GM23338 (cell line): ENCODE results near the gene ERC2. TPM values are rescaled to one million over a fixed set of nuclear protein-coding genes. Genes with fewer than 3 reads are reported as not detected.
A peak's percentile ranks its signal among the peaks of the same experiment; 100 is the strongest.

ENCODE experiments used
- ATAC-seq: fragments of 200-7000 bp; cut with Tn5 transposase; 3 replicates; pipeline ENCODE4 v1.9.1; 2020
- DNase-seq: peaks from one replicate; pipeline ENCODE4 v3.0.0-alpha.2; 2015; ENCODE audit warnings: low spot score
- H2AFZ ChIP-seq: fragments of 200-600 bp; sonication (generic); 2 replicates; pipeline ENCODE4 v1.8.0; 2016; ENCODE audit warnings: antibody characterized with exemption, mild to moderate bottlenecking, moderate library complexity
- H3F3A ChIP-seq: fragments of 200-600 bp; sonication (generic); replicated peaks from 2 replicates; pipeline ENCODE4 v1.8.0; 2017; ENCODE audit warnings: antibody characterized with exemption, mixed run types, low read depth
- H3K27ac ChIP-seq: fragments of 200-600 bp; sonication (generic); 2 replicates; pipeline ENCODE4 v1.6.1; 2016; ENCODE audit warnings: low read depth
- H3K27me3 ChIP-seq: fragments of 200-600 bp; sonication (generic); 2 replicates; pipeline ENCODE4 v1.8.0; 2016; ENCODE audit warnings: mild to moderate bottlenecking, mixed run types, moderate library complexity; ENCODE audit not compliant: insufficient read depth
- H3K36me3 ChIP-seq: fragments of 200-600 bp; sonication (generic); 2 replicates; pipeline ENCODE4 v1.8.0; 2016; ENCODE audit warnings: mild to moderate bottlenecking; ENCODE audit not compliant: insufficient read depth
- H3K4me1 ChIP-seq: fragments of 200-600 bp; sonication (generic); 2 replicates; pipeline ENCODE4 v1.8.0; 2016; ENCODE audit warnings: mild to moderate bottlenecking, moderate library complexity; ENCODE audit not compliant: insufficient read depth
- H3K4me2 ChIP-seq: fragments of 200-600 bp; sonication (generic); 2 replicates; pipeline ENCODE4 v1.7.1; 2017; ENCODE audit warnings: mixed run types
- H3K4me3 ChIP-seq: fragments of 200-600 bp; sonication (generic); 2 replicates; pipeline ENCODE4 v1.6.1; 2016; ENCODE audit warnings: mixed run types
- H3K79me2 ChIP-seq: fragments of 200-600 bp; sonication (generic); replicated peaks from 2 replicates; pipeline ENCODE4 v1.8.0; 2017; ENCODE audit warnings: mild to moderate bottlenecking; ENCODE audit not compliant: insufficient read depth
- H3K9me2 ChIP-seq: fragments of 200-600 bp; sonication (generic); 2 replicates; pipeline ENCODE4 v1.8.0; 2017; ENCODE audit not compliant: insufficient read depth
- H4K20me1 ChIP-seq: fragments of 200-600 bp; sonication (generic); replicated peaks from 2 replicates; pipeline ENCODE4 v1.8.0; 2017; ENCODE audit warnings: mild to moderate bottlenecking; ENCODE audit not compliant: insufficient read depth
- H3K27ac Mint-ChIP-seq: 2 replicates; pipeline ENCODE4 v1.8.0; 2020; ENCODE audit warnings: inconsistent platforms, mild to moderate bottlenecking, moderate library complexity, mixed read lengths
- H3K27me3 Mint-ChIP-seq: 3 replicates; pipeline ENCODE4 v1.8.0; 2022; ENCODE audit warnings: low read depth, mild to moderate bottlenecking, moderate library complexity, mixed read lengths, inconsistent platforms; ENCODE audit not compliant: insufficient read depth, poor library complexity
- H3K36me3 Mint-ChIP-seq: 3 replicates; pipeline ENCODE4 v1.8.0; 2021; ENCODE audit warnings: low read depth, mild to moderate bottlenecking, inconsistent platforms, moderate library complexity, mixed read lengths
- H3K4me1 Mint-ChIP-seq: 3 replicates; pipeline ENCODE4 v1.8.0; 2020; ENCODE audit warnings: mild to moderate bottlenecking, inconsistent platforms, mixed read lengths
- H3K4me3 Mint-ChIP-seq: 3 replicates; pipeline ENCODE4 v1.8.0; 2021; ENCODE audit warnings: moderate library complexity, mild to moderate bottlenecking, inconsistent platforms, mixed read lengths
- H3K9me3 Mint-ChIP-seq: 3 replicates; pipeline ENCODE4 v1.8.0; 2020; ENCODE audit warnings: moderate library complexity, mild to moderate bottlenecking, inconsistent platforms, mixed read lengths
- EZH2 ChIP-seq: fragments of 200-600 bp; sonication (generic); IDR thresholded peaks from one replicate; pipeline ENCODE4 v1.8.0; 2017; ENCODE audit warnings: antibody characterized with exemption, mild to moderate bottlenecking, low read depth; ENCODE audit not compliant: unreplicated experiment
- EZH2phosphoT487 ChIP-seq: fragments of 200-600 bp; sonication (generic); IDR thresholded peaks from one replicate; pipeline ENCODE4 v1.8.1; 2018; ENCODE audit warnings: antibody characterized with exemption; ENCODE audit not compliant: unreplicated experiment
- JUNB ChIP-seq: IDR thresholded peaks from one replicate; pipeline ENCODE4 v1.6.1; 2016; ENCODE audit warnings: antibody characterized with exemption; ENCODE audit not compliant: unreplicated experiment
- NANOG ChIP-seq: IDR thresholded peaks from 2 replicates; pipeline ENCODE4 v1.6.1; 2016; ENCODE audit warnings: antibody characterized with exemption, borderline replicate concordance
- POLR2AphosphoS5 ChIP-seq: IDR thresholded peaks from 2 replicates; pipeline ENCODE4 v1.6.1; 2016; ENCODE audit warnings: antibody characterized with exemption, low read depth
- STAT1 ChIP-seq: IDR thresholded peaks from one replicate; pipeline ENCODE4 v1.6.1; 2016; ENCODE audit warnings: antibody characterized with exemption; ENCODE audit not compliant: unreplicated experiment
- ZNF114 ChIP-seq: fragments of 250-450 bp; sonication (Bioruptor Pico); IDR thresholded peaks from 2 replicates; pipeline ENCODE4 v1.5.0; 2020; ENCODE audit warnings: mild to moderate bottlenecking, moderate library complexity
- ZNF331 ChIP-seq: fragments of 250-450 bp; sonication (Bioruptor Pico); IDR thresholded peaks from 2 replicates; pipeline ENCODE4 v1.5.0; 2020; ENCODE audit warnings: low read depth, mild to moderate bottlenecking, moderate library complexity
- polyA plus RNA-seq: library from polyadenylated mRNA; unstranded; fragments of >200 nt; fragmentation: Nextera tagmentation; extraction: Ambion mirVana; gene quantifications from 2 replicates; pipeline ENCODE4 v1.2.1, GENCODE V29; 2016
- total RNA-seq: library from RNA; depleted of rRNA; stranded (reverse); fragments of >200 nt; shearing (Covaris generic); gene quantifications from 2 replicates; pipeline ENCODE4 v1.2.3, GENCODE V29; 2014
- TF ChIP-seq, protein P1 (sequence below): fragments of 250-450 bp; sonication (Bioruptor Pico); IDR thresholded peaks from 2 replicates; pipeline ENCODE4 v1.5.0; 2020; ENCODE audit warnings: mild to moderate bottlenecking, moderate library complexity
- TF ChIP-seq, protein P2 (sequence below): IDR thresholded peaks from one replicate; pipeline ENCODE4 v1.6.1; 2018; ENCODE audit warnings: antibody characterized with exemption; ENCODE audit not compliant: unreplicated experiment
- TF ChIP-seq, protein P3 (sequence below): IDR thresholded peaks from 2 replicates; pipeline ENCODE4 v1.6.1; 2016; ENCODE audit warnings: antibody characterized with exemption
- TF ChIP-seq, protein P4 (sequence below), 2 experiments: fragments of 200-600 bp in 1 of 2; sonication (generic) in 1 of 2; conservative IDR thresholded peaks; 2 replicates each; pipeline versions ENCODE4 v1.5.1 to v1.6.1; 2016 to 2017; ENCODE audit warnings: antibody characterized with exemption in 2 of 2, low read depth in 2 of 2, mild to moderate bottlenecking in 2 of 2, moderate library complexity in 1 of 2

The ERC2 gene
- total and polyA plus RNA-seq, 2 experiments from 2014 or later = 11.8 to 13.7 TPM

DNA sequence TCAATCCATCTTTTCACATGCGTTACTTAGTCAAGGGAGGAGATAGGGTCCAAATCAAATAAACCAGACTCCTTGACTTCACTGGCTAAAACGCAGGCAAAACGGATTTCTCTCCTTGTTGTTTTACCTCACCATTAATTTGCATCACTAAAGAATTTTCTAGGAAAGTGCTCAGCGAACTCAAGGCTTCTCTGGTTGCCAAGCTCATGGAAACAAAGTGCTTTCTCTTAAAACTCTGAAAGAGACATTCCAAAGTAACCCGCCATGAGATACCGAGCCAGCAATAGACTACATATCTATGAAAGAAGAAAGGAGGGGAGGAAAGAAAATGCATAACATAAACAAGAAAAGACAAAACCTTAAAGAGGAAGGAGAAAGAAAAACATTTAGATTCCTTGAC lies 769.4 kb downstream of the ERC2 start:
- TF ChIP-seq EZH2 (no peak), ZNF331 (CRISPR knock-in tag) (peak; percentile 66), EZH2phosphoT487 (no peak), NANOG (0 out of 2 replicates have a peak, but pooled peaks have one; percentile 13), STAT1 (no peak), ZNF114 (CRISPR knock-in tag) (no peak), POLR2AphosphoS5 (no peak), JUNB (no peak)
- TF ChIP-seq, protein P1, sequence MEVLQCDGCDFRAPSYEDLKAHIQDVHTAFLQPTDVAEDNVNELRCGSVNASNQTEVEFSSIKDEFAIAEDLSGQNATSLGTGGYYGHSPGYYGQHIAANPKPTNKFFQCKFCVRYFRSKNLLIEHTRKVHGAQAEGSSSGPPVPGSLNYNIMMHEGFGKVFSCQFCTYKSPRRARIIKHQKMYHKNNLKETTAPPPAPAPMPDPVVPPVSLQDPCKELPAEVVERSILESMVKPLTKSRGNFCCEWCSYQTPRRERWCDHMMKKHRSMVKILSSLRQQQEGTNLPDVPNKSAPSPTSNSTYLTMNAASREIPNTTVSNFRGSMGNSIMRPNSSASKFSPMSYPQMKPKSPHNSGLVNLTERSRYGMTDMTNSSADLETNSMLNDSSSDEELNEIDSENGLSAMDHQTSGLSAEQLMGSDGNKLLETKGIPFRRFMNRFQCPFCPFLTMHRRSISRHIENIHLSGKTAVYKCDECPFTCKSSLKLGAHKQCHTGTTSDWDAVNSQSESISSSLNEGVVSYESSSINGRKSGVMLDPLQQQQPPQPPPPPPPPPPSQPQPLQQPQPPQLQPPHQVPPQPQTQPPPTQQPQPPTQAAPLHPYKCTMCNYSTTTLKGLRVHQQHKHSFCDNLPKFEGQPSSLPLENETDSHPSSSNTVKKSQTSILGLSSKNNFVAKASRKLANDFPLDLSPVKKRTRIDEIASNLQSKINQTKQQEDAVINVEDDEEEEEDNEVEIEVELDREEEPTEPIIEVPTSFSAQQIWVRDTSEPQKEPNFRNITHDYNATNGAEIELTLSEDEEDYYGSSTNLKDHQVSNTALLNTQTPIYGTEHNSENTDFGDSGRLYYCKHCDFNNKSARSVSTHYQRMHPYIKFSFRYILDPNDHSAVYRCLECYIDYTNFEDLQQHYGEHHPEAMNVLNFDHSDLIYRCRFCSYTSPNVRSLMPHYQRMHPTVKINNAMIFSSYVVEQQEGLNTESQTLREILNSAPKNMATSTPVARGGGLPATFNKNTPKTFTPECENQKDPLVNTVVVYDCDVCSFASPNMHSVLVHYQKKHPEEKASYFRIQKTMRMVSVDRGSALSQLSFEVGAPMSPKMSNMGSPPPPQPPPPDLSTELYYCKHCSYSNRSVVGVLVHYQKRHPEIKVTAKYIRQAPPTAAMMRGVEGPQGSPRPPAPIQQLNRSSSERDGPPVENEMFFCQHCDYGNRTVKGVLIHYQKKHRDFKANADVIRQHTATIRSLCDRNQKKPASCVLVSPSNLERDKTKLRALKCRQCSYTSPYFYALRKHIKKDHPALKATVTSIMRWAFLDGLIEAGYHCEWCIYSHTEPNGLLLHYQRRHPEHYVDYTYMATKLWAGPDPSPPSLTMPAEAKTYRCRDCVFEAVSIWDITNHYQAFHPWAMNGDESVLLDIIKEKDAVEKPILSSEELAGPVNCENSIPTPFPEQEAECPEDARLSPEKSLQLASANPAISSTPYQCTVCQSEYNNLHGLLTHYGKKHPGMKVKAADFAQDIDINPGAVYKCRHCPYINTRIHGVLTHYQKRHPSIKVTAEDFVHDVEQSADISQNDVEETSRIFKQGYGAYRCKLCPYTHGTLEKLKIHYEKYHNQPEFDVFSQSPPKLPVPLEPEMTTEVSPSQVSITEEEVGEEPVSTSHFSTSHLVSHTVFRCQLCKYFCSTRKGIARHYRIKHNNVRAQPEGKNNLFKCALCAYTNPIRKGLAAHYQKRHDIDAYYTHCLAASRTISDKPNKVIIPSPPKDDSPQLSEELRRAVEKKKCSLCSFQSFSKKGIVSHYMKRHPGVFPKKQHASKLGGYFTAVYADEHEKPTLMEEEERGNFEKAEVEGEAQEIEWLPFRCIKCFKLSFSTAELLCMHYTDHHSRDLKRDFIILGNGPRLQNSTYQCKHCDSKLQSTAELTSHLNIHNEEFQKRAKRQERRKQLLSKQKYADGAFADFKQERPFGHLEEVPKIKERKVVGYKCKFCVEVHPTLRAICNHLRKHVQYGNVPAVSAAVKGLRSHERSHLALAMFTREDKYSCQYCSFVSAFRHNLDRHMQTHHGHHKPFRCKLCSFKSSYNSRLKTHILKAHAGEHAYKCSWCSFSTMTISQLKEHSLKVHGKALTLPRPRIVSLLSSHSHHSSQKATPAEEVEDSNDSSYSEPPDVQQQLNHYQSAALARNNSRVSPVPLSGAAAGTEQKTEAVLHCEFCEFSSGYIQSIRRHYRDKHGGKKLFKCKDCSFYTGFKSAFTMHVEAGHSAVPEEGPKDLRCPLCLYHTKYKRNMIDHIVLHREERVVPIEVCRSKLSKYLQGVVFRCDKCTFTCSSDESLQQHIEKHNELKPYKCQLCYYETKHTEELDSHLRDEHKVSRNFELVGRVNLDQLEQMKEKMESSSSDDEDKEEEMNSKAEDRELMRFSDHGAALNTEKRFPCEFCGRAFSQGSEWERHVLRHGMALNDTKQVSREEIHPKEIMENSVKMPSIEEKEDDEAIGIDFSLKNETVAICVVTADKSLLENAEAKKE (CRISPR knock-in tag) = peak; percentile 88
- TF ChIP-seq, protein P2, sequence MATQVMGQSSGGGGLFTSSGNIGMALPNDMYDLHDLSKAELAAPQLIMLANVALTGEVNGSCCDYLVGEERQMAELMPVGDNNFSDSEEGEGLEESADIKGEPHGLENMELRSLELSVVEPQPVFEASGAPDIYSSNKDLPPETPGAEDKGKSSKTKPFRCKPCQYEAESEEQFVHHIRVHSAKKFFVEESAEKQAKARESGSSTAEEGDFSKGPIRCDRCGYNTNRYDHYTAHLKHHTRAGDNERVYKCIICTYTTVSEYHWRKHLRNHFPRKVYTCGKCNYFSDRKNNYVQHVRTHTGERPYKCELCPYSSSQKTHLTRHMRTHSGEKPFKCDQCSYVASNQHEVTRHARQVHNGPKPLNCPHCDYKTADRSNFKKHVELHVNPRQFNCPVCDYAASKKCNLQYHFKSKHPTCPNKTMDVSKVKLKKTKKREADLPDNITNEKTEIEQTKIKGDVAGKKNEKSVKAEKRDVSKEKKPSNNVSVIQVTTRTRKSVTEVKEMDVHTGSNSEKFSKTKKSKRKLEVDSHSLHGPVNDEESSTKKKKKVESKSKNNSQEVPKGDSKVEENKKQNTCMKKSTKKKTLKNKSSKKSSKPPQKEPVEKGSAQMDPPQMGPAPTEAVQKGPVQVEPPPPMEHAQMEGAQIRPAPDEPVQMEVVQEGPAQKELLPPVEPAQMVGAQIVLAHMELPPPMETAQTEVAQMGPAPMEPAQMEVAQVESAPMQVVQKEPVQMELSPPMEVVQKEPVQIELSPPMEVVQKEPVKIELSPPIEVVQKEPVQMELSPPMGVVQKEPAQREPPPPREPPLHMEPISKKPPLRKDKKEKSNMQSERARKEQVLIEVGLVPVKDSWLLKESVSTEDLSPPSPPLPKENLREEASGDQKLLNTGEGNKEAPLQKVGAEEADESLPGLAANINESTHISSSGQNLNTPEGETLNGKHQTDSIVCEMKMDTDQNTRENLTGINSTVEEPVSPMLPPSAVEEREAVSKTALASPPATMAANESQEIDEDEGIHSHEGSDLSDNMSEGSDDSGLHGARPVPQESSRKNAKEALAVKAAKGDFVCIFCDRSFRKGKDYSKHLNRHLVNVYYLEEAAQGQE = no peak
- TF ChIP-seq, protein P3, sequence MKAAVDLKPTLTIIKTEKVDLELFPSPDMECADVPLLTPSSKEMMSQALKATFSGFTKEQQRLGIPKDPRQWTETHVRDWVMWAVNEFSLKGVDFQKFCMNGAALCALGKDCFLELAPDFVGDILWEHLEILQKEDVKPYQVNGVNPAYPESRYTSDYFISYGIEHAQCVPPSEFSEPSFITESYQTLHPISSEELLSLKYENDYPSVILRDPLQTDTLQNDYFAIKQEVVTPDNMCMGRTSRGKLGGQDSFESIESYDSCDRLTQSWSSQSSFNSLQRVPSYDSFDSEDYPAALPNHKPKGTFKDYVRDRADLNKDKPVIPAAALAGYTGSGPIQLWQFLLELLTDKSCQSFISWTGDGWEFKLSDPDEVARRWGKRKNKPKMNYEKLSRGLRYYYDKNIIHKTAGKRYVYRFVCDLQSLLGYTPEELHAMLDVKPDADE = no peak
- TF ChIP-seq, protein P4, sequence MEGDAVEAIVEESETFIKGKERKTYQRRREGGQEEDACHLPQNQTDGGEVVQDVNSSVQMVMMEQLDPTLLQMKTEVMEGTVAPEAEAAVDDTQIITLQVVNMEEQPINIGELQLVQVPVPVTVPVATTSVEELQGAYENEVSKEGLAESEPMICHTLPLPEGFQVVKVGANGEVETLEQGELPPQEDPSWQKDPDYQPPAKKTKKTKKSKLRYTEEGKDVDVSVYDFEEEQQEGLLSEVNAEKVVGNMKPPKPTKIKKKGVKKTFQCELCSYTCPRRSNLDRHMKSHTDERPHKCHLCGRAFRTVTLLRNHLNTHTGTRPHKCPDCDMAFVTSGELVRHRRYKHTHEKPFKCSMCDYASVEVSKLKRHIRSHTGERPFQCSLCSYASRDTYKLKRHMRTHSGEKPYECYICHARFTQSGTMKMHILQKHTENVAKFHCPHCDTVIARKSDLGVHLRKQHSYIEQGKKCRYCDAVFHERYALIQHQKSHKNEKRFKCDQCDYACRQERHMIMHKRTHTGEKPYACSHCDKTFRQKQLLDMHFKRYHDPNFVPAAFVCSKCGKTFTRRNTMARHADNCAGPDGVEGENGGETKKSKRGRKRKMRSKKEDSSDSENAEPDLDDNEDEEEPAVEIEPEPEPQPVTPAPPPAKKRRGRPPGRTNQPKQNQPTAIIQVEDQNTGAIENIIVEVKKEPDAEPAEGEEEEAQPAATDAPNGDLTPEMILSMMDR (conservative IDR thresholded peaks at IDR 0.05; ENCODE audit: low read depth in 2 of 2) = no peak
- no peak overlapping the region for H2AFZ ChIP-seq
- no peaks in the 10 kb centered on the region; the same call in 1 of the 2 replicates for H3K9me2 ChIP-seq
- no peaks in the 10 kb centered on the region for H3K9me3 Mint-ChIP-seq
- H3K4me3 Mint-ChIP-seq = peak overlapping the region; percentile 25
- no peaks in the 10 kb centered on the region for H3F3A ChIP-seq
- H3K36me3 ChIP-seq = no peaks in the 10 kb centered on the region
- peak overlapping the region; percentile 10; the same call in 1 of the 2 replicates for H3K27ac Mint-ChIP-seq
- H4K20me1 ChIP-seq = no peaks in the 10 kb centered on the region
- peak; percentile 78 for ATAC-seq
- H3K4me3 ChIP-seq = no peak overlapping the region
- H3K79me2 ChIP-seq = no peaks in the 10 kb centered on the region
- H3K4me2 ChIP-seq = peak overlapping the region; percentile 29
- peak overlapping the region; percentile 12; the same call in 1 of the 2 replicates for H3K27ac ChIP-seq
- peaks cover 24% of the 10 kb centered on the region for H3K4me1 ChIP-seq
- DNase-seq = peak; percentile 82
- H3K27me3 Mint-ChIP-seq = peaks cover 2% of the 10 kb centered on the region
- peaks cover 38% of the 10 kb centered on the region for H3K4me1 Mint-ChIP-seq
- no peaks in the 10 kb centered on the region; the same call in 2 of the 3 replicates for H3K36me3 Mint-ChIP-seq
- no peaks in the 10 kb centered on the region for H3K27me3 ChIP-seq
